ENCODE measurements around the gene ZKSCAN3.

- no peak for TF ChIP-seq CTCF (IDR thresholded peaks at IDR 0.05)
- no peak for TF ChIP-seq ZFX (IDR thresholded peaks at IDR 0.05; ENCODE audit: borderline replicate concordance)
Observed at GRCh38 chr6:28351493-28351925, 1.8 kb downstream of the ZKSCAN3 start.

All from 22Rv1 (cell line).